Tibial artery (tissue), 4 donors: ENCODE data around the gene RAB14.

Experiments
- DNase-seq, 2 donors: peaks; one replicate each; pipeline ENCODE4 v3.0.0-alpha.2; 2019
- H3K27ac ChIP-seq, 2 donors: fragments of 200-600 bp; sonication (generic) in 1 of 2; 1 replicate in 1 of 2; 2 replicates in 1 of 2; pipeline ENCODE4 v1.5.1; 2018 to 2019; ENCODE audit warnings: mild to moderate bottlenecking in 1 of 2
- H3K27me3 ChIP-seq, 2 donors: fragments of 200-600 bp; sonication (generic) in 1 of 2; one replicate each; pipeline versions ENCODE4 v1.5.1 to v1.6.0; 2016 to 2019
- H3K36me3 ChIP-seq, 3 donors: fragments of 200-600 bp; sonication (generic) in 2 of 3; one replicate each; pipeline ENCODE4 v1.5.1; 2016 to 2019; ENCODE audit warnings: mild to moderate bottlenecking in 2 of 3
- H3K4me1 ChIP-seq, 4 donors: fragments of 200-600 bp; sonication (generic) in 2 of 4; 1 replicate in 3 of 4; 2 replicates in 1 of 4; pipeline ENCODE4 v1.5.1; 2016 to 2019
- H3K4me3 ChIP-seq, 2 donors: fragments of 200-600 bp; sonication (generic) in 1 of 2; 1 replicate in 1 of 2; 2 replicates in 1 of 2; pipeline ENCODE4 v1.5.1; 2018 to 2019; ENCODE audit warnings: mild to moderate bottlenecking in 2 of 2
- H3K9me3 ChIP-seq, 3 donors: fragments of 200-600 bp; sonication (generic) in 1 of 3; one replicate each; pipeline ENCODE4 v1.5.1; 2016 to 2019
- intact Hi-C: fragments of 100-400 bp; cut with DNase I; formaldehyde crosslinking; loops from one replicate; pipeline ENCODE4 v1.15.0; 2023; ENCODE audit warnings: low total_unique reads
- TF ChIP-seq, protein P1 (sequence below), 2 experiments: fragments of 200-600 bp in 1 of 2; fragments of 450-650 bp in 1 of 2; IDR thresholded peaks; one replicate each; pipeline ENCODE4 v1.5.1; 2017 to 2019; ENCODE audit warnings: antibody characterized with exemption in 2 of 2, mild to moderate bottlenecking in 1 of 2, moderate library complexity in 1 of 2

Gene RAB14

GRCh38 chr9:121197132-121197531 is 4.5 kb downstream of the RAB14 start:
- DNase-seq, result no peak
- TF ChIP-seq, protein P1, sequence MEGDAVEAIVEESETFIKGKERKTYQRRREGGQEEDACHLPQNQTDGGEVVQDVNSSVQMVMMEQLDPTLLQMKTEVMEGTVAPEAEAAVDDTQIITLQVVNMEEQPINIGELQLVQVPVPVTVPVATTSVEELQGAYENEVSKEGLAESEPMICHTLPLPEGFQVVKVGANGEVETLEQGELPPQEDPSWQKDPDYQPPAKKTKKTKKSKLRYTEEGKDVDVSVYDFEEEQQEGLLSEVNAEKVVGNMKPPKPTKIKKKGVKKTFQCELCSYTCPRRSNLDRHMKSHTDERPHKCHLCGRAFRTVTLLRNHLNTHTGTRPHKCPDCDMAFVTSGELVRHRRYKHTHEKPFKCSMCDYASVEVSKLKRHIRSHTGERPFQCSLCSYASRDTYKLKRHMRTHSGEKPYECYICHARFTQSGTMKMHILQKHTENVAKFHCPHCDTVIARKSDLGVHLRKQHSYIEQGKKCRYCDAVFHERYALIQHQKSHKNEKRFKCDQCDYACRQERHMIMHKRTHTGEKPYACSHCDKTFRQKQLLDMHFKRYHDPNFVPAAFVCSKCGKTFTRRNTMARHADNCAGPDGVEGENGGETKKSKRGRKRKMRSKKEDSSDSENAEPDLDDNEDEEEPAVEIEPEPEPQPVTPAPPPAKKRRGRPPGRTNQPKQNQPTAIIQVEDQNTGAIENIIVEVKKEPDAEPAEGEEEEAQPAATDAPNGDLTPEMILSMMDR (IDR thresholded peaks at IDR 0.05), result no peak

GRCh38 chr9:121196389-121196788 is 5.3 kb downstream of the RAB14 start:
- peaks cover 0 to 93% (median 36%) of the 10 kb centered on the region in 4 donors for H3K4me1 ChIP-seq

More at GRCh38 chr9:121197132-121197531, 4.5 kb downstream of the RAB14 start:
- intact Hi-C loops, result no loop called here
- Histone ChIP-seq H3K9me3 (no peaks in the 10 kb centered on the region), H3K27me3 (no peaks in the 10 kb centered on the region), H3K36me3 (no peaks in the 10 kb centered on the region), H3K4me3 (no peak overlapping the region), H3K4me1 (peaks cover 0 to 86% (median 35%) of the 10 kb centered on the region in 4 donors), H3K27ac (no peak overlapping the region)

DNA sequence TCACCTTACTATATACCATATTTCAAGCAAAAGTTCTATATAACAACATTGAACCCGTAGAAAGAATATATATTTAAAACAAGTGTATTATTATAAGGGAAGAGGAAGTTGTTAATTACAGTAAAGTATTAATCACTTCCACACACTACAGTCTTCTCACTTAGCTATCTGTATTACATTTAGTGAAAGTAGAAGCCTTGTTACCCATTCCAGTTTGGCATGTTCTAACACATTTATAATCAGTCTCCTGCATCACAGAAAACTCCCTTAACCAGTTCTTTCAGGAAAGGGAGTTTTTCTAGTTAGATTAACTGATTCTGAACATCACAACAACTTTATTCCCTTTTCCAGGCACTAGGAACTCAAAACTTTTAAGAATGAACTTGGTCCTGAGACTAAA is 6.9 kb downstream of the RAB14 start:
- Histone ChIP-seq H3K27ac (no peak overlapping the region), H3K36me3 (no peaks in the 10 kb centered on the region), H3K4me3 (no peak overlapping the region), H3K4me1 (peaks cover 0 to 100% (median 38%) of the 10 kb centered on the region in 4 donors), H3K27me3 (no peaks in the 10 kb centered on the region), H3K9me3 (no peaks in the 10 kb centered on the region)
- intact Hi-C loops, result no loop called here
- no peak for DNase-seq
- TF ChIP-seq, protein P1 (IDR thresholded peaks at IDR 0.05), result no peak

More at GRCh38 chr9:121196389-121196788, 5.3 kb downstream of the RAB14 start:
- intact Hi-C loops, result no loop called here
- no peaks in the 10 kb centered on the region for H3K9me3 ChIP-seq
- H3K4me3 ChIP-seq, result no peak overlapping the region
- H3K27ac ChIP-seq, result no peak overlapping the region
- no peak for DNase-seq
- H3K36me3 ChIP-seq, result no peaks in the 10 kb centered on the region
- H3K27me3 ChIP-seq, result no peaks in the 10 kb centered on the region
- TF ChIP-seq, protein P1 (IDR thresholded peaks at IDR 0.05), result no peak

- Histone ChIP-seq H3K27me3 (no peaks in the 10 kb centered on the region), H3K4me3 (no peak overlapping the region), H3K36me3 (no peaks in the 10 kb centered on the region), H3K9me3 (no peaks in the 10 kb centered on the region), H3K27ac (no peak overlapping the region), H3K4me1 (peaks cover 0 to 96% (median 30%) of the 10 kb centered on the region in 4 donors)
- TF ChIP-seq, protein P1 (IDR thresholded peaks at IDR 0.05), result no peak
- intact Hi-C loops, result no loop called here
- DNase-seq, result no peak
Measured at GRCh38 chr9:121192959-121193640, 8.6 kb downstream of the RAB14 start.

GRCh38 chr9:121192518-121192917 is 9.2 kb downstream of the RAB14 start:
- H3K27me3 ChIP-seq, result no peaks in the 10 kb centered on the region
- no peak overlapping the region for H3K27ac ChIP-seq
- intact Hi-C loops, result no loop called here
- H3K4me3 ChIP-seq, result no peak overlapping the region
- H3K9me3 ChIP-seq, result no peaks in the 10 kb centered on the region
- H3K36me3 ChIP-seq, result no peaks in the 10 kb centered on the region
- H3K4me1 ChIP-seq, result peaks cover 0 to 95% (median 31%) of the 10 kb centered on the region in 4 donors
- TF ChIP-seq, protein P1 (IDR thresholded peaks at IDR 0.05), result no peak
- DNase-seq, result no peak
